Measurements from ENCODE around the gene EEFSEC.

The EEFSEC gene

DNA sequence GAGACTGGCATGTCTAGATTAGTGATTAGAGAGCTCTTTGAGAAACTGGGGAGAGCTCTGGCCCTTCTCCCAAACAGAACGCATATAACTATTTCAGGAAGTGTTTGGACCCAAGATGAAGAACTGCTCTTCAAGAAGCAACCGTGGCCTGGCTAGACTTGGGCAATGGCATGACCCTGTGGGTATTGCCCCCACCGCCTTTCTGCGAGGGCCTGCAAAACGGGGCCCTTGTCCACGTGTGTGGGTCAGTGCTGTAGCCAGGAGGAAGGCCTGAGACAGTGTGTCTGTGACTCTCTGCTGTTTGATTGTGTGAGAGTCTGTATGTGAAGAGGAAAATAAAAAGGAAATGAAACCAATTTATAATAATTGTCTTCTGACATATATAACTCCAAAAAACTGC, 42.5 kb downstream of the EEFSEC start:
- no peak for DNase-seq (ENCODE audit: low spot score)
- no peak for TF ChIP-seq CTCF (IDR thresholded peaks at IDR 0.05; ENCODE audit: extremely low read depth, missing control alignments)

- DNase-seq (ENCODE audit: low spot score), result no peak
- no peak for TF ChIP-seq CTCF (IDR thresholded peaks at IDR 0.05; ENCODE audit: extremely low read depth, missing control alignments)
Measured at GRCh38 chr3:128196647-128197046, 43.4 kb downstream of the EEFSEC start.

DNA sequence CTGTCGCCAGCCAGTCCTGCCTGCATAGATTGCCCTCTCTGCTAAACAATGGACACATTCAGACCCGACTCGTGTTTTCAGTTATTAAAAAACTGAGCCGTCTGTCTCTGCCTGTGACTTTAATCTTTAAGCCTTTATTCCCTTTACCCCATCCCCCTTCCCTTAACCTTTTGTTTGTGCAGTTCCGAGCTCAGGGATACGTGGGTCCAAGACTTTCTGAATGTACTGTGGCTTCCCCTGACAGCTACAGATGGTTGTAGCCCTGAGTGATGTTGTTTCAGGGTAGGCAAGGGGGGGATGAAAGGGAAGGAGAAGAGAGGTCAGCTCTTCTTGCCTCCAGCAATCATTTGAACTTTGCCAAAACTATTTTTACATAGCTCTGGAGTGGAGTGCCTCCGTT, 44.6 kb downstream of the EEFSEC start:
- no peak for DNase-seq (ENCODE audit: low spot score)
- TF ChIP-seq CTCF (IDR thresholded peaks at IDR 0.05; ENCODE audit: extremely low read depth, missing control alignments), result no peak

GRCh38 chr3:128198313-128198712, 45.0 kb downstream of the EEFSEC start:
- TF ChIP-seq CTCF (IDR thresholded peaks at IDR 0.05; ENCODE audit: extremely low read depth, missing control alignments), result no peak
- DNase-seq (ENCODE audit: low spot score), result no peak

GRCh38 chr3:128199110-128199509, 45.8 kb downstream of the EEFSEC start:
- TF ChIP-seq CTCF (IDR thresholded peaks at IDR 0.05; ENCODE audit: extremely low read depth, missing control alignments), result no peak
- no peak for DNase-seq (ENCODE audit: low spot score)

GRCh38 chr3:128201158-128201755, 48.0 kb downstream of the EEFSEC start:
- TF ChIP-seq CTCF (IDR thresholded peaks at IDR 0.05; ENCODE audit: extremely low read depth, missing control alignments), result no peak

DNA sequence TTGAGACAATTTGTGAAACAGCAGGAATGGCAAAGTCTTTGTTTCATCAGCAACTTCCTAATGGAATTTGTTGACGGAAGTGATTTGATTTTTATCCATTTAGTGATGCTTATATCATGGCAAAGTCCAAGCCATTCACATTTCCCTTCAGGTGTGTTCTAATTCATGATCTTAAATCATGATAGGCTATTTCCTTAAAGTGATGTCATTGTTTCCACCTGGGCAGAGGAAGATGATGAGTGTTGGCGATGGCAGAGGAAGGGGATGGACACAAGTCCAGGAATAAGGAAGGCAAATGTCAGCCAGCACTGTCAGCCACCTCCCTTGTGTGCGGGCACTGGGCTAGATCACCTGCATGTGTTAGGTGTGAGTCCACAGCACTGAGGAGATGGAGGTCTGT, 49.9 kb downstream of the EEFSEC start:
- TF ChIP-seq CTCF (IDR thresholded peaks at IDR 0.05; ENCODE audit: extremely low read depth, missing control alignments), result no peak
- no peak for DNase-seq (ENCODE audit: low spot score)

More at GRCh38 chr3:128201158-128201755, 48.0 kb downstream of the EEFSEC start:
- no peak for DNase-seq (ENCODE audit: low spot score)

Measured in GM20000 (cell line).